ENCODE data around the gene LSR. TPM values are rescaled to one million over a fixed set of nuclear protein-coding genes. Genes with fewer than 3 reads are reported as not detected.

Gene LSR
- total RNA-seq, 4 donors from 2014 or later: 67.4 to 105 (median 80.8) TPM

DNA sequence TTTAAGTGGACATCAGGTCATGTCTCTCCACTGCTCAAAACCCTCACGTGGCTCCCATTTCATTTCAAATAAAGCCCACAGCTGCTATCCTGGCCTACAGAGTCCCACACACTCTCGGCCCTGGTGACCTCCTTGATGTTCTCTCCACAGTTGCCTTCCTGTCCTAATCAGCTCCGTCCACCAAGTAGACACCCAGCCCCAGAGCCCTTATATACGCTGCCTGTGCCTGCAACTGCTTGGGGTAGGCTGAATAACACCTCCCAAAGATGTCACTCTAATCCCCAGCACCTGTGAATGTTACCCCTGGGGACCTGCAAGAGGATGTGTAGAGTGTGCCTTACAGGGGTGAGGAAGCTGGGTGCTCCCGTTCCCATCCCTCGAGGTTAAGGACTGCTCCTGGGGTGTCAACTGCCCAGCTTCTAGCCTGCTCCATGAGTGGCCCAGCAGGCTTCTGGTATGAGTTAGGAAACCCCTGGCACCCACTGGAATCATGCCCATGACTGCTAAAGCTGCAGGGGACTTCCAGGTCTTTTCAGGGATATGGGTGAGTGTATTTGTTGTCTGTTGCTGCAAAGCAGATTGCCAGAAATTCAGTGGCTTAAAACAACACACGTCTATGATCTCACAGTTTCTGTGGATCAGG is 26.3 kb upstream of the LSR start:
- TF ChIP-seq POLR2AphosphoS5 (IDR thresholded peaks at IDR 0.05): no peak
- TF ChIP-seq POLR2A (IDR thresholded peaks at IDR 0.05): no peak
- TF ChIP-seq EP300 (IDR thresholded peaks at IDR 0.05): no peak
- TF ChIP-seq, protein P1, sequence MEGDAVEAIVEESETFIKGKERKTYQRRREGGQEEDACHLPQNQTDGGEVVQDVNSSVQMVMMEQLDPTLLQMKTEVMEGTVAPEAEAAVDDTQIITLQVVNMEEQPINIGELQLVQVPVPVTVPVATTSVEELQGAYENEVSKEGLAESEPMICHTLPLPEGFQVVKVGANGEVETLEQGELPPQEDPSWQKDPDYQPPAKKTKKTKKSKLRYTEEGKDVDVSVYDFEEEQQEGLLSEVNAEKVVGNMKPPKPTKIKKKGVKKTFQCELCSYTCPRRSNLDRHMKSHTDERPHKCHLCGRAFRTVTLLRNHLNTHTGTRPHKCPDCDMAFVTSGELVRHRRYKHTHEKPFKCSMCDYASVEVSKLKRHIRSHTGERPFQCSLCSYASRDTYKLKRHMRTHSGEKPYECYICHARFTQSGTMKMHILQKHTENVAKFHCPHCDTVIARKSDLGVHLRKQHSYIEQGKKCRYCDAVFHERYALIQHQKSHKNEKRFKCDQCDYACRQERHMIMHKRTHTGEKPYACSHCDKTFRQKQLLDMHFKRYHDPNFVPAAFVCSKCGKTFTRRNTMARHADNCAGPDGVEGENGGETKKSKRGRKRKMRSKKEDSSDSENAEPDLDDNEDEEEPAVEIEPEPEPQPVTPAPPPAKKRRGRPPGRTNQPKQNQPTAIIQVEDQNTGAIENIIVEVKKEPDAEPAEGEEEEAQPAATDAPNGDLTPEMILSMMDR (IDR thresholded peaks at IDR 0.05): no peak
- DNase-seq (ENCODE audit: low spot score in 2 of 2): peak in 1 of 2 donors; percentile 71
- Histone ChIP-seq H3K4me3 (no peak overlapping the region), H3K27me3 (no peaks in the 10 kb centered on the region), H3K36me3 (no peaks in the 10 kb centered on the region), H3K4me1 (peaks cover 28% of the 10 kb centered on the region), H3K9me3 (no peaks in the 10 kb centered on the region), H3K27ac (no peak overlapping the region)
- 94% methylated on average over 7 of the region's 7 CpGs for WGBS

GRCh38 chr19:35223084-35223790 is 25.6 kb upstream of the LSR start:
- Histone ChIP-seq H3K4me3 (no peak overlapping the region), H3K27ac (no peak overlapping the region), H3K27me3 (no peaks in the 10 kb centered on the region), H3K36me3 (no peaks in the 10 kb centered on the region), H3K4me1 (peaks cover 28% of the 10 kb centered on the region), H3K9me3 (no peaks in the 10 kb centered on the region)
- 82% methylated on average over 5 of the region's 6 CpGs for WGBS
- TF ChIP-seq POLR2AphosphoS5 (IDR thresholded peaks at IDR 0.05): no peak
- TF ChIP-seq, protein P1 (IDR thresholded peaks at IDR 0.05): no peak
- TF ChIP-seq EP300 (IDR thresholded peaks at IDR 0.05): no peak
- no peak for TF ChIP-seq POLR2A (IDR thresholded peaks at IDR 0.05)
- peak in 1 of 2 donors; percentile 52 for DNase-seq (ENCODE audit: low spot score in 2 of 2)

GRCh38 chr19:35223862-35224505 is 24.8 kb upstream of the LSR start:
- WGBS: 36% methylated on average over 4 of the region's 4 CpGs
- TF ChIP-seq POLR2AphosphoS5 (IDR thresholded peaks at IDR 0.05) (no peak), EP300 (IDR thresholded peaks at IDR 0.05) (no peak), POLR2A (IDR thresholded peaks at IDR 0.05) (no peak)
- TF ChIP-seq, protein P1 (IDR thresholded peaks at IDR 0.05): no peak
- Histone ChIP-seq H3K27me3 (no peaks in the 10 kb centered on the region), H3K27ac (no peak overlapping the region), H3K4me3 (no peak overlapping the region), H3K36me3 (no peaks in the 10 kb centered on the region), H3K4me1 (peaks cover 28% of the 10 kb centered on the region), H3K9me3 (no peaks in the 10 kb centered on the region)
- peak in 1 of 2 donors; percentile 59 for DNase-seq (ENCODE audit: low spot score in 2 of 2)

- DNase-seq (ENCODE audit: low spot score in 2 of 2): peak in 1 of 2 donors; percentile 73
- H3K4me1 ChIP-seq: peaks cover 28% of the 10 kb centered on the region
- TF ChIP-seq POLR2AphosphoS5 (IDR thresholded peaks at IDR 0.05) (no peak), POLR2A (IDR thresholded peaks at IDR 0.05) (no peak), EP300 (IDR thresholded peaks at IDR 0.05) (no peak)
- TF ChIP-seq, protein P1 (IDR thresholded peaks at IDR 0.05): no peak
- no peaks in the 10 kb centered on the region for H3K27me3 ChIP-seq
- H3K9me3 ChIP-seq: no peaks in the 10 kb centered on the region
- no peak overlapping the region for H3K4me3 ChIP-seq
- 72% methylated on average over 14 of the region's 41 CpGs for WGBS
- H3K27ac ChIP-seq: no peak overlapping the region
- no peaks in the 10 kb centered on the region for H3K36me3 ChIP-seq
Measured at GRCh38 chr19:35224681-35225571, 23.9 kb upstream of the LSR start.

All from suprapubic skin (tissue), 4 donors.